Activated CD4-positive, alpha-beta T cell treated with anti-CD3 and anti-CD28 coated beads for 24 hours (primary cell): ENCODE measurements around the gene FAM107A.

Source experiments
- DNase-seq, 2 donors: peaks; one replicate each; pipeline ENCODE4 v3.0.0-alpha.2; 2020; ENCODE audit warnings: low read depth in 2 of 2

FAM107A gene, protein sequence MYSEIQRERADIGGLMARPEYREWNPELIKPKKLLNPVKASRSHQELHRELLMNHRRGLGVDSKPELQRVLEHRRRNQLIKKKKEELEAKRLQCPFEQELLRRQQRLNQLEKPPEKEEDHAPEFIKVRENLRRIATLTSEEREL

DNA sequence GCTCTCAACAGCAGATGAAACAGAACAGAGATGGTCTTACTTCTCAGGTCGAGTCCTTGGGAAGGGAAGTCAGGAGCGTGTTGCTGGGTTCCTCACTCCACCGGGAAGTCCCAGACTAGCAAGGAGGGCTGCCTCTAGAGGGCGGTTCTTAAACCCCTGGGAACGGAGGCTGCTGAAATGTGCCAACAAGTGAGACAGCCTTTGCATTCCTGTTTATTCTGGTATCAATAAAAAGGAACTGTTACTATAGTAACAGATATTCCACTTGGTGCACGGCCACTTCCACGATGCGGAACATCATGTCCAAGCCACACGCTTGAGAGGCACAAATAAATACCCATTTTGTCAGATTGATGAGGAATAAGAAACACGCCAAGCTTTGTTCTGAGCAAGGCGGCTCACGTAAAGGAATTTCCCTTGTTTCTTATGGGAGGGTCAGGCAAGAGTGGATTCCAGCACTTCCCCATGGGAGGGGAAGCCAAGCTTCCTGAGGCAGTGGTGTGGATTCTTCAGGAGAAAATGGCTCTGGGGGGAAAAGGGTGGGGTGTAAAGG lies at the start of gene FAM107A:
Gene FAM107A, minus strand, starts transcription at position 123 of the 553 bp plus-strand sequence. CDS start 7,531 bp downstream, outside the sequence.
- DNase-seq: no peak

DNA sequence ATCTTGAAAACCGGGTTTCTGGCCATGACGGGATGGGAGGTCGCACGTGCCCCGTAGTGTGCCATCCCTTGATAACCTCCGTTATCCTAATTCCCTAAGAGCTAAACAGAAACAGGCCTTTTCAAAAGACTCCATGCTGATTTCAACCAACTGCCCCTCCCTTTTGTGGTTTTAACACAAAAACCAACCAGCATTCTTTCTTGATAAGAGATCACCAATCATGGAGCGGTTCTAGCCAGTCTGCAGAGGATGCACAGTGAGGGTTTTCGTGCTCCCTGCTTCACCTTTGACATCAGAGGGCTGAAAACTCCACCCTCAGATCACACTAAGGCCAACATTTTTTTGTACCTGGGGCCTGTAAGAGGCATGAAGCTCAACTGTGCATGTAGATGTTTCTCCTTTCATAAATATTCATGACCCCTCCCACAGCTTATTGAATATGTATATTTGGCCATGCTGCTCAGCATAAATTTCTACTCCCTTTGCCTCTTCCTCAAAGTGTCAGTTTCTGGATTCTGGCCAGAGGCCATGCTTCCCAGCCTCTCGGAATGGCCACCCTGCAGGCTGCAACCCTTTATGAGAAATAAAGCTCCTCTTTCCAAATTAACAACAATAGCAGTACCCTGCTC lies 48.1 kb upstream of the FAM107A start:
- no peak for DNase-seq

DNA sequence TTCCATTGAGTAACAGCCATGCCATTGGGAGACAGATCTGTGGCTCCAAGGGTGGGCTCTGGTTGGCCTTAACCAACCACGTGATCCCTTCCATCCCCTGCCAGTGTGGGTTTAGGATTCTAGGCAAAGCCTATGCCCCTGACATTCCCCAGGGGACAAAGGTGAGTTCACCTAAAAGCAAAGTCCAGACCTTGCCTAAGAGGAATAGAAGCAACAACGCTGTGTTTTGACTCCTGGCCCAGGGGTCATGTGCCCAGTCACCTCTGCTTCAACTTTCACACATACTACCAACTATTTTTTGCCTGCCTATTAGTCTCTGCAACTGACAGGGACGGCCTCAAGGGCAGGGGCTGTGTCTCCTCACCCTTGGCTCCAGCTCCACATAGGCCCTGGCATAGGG lies 47.4 kb upstream of the FAM107A start:
- no peak for DNase-seq

DNA sequence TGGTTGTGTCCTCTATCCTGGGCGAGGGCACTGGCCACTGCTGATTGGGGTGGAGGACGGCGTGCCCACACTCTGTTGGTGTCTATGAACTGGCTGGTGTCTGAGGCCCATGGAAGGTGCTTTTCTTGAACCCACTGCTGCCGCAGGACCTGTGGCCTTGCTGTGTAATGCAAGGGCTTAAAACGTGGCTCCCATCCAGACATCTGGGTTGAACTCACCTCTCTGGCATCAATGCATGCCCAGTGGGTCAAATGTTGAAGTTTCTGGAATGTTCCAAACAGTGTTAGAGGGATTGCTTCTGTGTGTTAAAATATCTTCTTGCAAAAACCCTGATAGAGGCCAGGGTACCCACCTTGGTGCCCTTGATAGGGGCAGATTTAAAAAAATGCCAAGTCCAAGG lies 46.8 kb upstream of the FAM107A start:
- no peak for DNase-seq

DNA sequence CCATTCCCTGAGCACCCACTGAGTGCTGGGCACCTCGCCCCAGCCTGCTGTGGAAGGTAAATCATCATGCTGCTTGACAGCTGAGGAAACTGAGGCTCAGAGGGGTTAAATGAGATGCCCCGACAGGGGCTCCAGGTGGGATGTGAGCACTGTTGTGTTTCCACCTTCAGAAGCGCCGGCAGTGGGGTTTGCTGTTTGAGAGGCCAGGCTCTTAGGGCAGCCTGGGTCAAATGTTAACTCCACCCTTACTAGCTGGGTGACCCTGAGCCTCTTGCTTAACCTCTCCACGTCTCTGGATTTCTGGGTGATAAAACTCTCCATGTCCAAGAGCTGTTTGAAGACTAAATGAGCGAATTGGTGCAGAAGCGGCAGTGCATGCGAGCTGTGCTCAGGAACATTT lies 46.3 kb upstream of the FAM107A start:
- DNase-seq: no peak

DNA sequence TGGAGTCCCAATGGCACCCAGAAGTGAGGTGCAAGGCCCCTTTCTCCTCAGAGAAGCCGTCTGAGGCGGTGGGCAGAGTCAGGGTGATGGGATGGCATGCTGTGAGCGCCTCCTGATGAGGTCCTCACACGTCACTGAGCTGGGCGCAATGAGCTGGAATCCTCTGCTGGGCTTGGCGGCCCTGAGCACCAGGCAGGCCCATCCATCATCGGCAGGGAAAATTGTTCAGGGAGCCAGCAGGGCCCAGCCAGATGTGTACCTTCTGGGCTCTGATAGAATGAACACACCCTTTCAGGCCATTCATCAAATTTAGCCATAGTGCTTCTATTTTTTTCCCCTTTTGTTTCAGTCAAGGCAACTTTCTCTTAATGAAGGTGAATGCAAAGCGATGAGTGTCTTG lies 45.7 kb upstream of the FAM107A start:
- no peak for DNase-seq

DNA sequence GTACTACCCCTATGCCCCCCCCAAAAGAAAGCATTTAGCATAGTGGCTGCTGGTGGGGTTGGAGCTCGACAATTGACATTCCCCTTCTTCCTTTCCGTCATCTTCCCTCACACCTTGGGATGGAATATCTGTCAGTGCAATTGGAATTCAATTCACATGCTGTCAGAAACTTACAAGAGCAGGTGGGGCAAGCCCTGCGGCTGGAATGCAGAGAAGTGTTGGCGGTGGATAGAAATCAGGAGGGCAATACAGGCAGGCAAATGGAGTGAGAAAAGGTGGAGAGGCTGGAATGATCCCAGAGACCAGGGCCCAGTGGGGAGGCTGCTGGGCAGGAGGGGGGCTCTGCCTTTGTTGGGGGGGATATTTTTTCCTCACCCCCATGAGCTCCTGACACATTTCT lies 45.2 kb upstream of the FAM107A start:
- no peak for DNase-seq

DNA sequence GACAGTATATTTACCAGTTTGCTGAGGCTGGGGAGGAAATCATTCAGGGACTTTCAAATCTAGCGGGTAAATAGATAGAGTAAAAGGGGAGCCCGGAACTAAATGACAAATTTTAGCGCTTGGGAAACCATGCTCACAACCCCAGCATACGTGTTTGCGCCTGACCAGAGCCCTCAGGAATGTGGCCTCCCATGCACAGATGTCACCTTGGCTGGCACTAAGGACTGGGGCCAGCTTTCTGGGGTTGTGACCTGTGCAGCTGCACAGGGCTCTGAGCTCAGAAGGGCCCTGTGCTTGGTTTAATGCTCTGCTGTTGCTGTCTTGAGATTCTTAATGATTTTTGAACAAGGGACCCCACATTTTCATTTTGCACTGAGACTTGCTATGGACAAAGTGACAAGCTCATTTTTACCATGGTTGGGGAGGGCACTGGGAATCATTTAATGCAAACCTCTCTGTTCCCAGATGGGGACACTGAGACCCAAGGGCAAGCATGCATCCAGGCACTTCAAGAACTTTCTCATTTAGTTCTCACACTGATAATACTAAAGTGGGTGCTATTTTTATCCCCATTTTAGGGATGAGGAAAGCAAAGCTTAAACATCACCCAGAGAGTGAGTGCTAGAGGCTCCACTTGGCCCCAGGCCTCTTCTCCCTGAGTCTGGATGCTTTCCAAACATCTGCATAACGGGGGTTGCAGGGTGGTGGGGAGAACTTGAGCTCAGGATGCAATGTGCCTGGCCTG lies 44.1 kb upstream of the FAM107A start:
- DNase-seq: no peak

DNA sequence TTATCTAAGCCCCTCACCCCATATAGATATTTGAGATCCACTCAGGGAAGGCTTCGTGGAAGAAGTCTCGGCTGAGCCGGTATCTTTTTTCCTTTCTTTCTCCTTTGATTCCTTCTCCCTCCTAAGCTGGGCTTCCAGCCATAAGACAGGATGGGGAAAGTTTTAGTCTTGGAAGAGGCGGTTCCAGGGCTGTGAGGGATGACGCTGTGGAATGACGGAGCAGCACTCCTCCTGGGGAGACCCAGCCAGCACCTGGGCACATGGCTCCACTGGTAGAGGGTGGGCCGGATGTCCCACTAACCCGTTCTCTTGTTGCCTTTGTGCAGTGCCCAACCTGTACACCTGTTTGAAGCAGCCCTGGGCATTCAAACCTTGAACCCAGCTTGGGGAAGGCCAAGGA lies 43.2 kb upstream of the FAM107A start:
- DNase-seq: no peak

DNA sequence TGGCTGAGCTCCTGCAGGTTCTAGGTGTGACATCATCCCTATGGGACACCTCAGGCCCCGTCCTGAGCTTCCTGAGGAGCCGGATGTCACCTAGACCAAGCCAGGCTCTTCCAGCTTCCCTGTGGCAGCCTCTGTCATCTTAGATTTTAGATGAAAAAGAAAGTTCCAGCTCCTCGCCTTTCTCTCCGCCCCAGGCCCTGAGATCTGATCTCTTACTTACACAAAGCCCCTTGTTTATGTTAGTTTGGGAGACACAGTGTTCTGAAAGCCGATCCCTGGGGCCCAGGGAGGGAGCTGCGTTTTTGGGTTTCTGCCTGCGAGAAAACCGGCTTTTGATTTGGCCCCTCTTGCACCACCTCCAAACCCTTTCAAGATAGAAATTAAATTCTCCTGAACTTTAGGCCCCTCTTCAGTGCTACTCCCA lies 40.2 kb upstream of the FAM107A start:
- no peak for DNase-seq

DNA sequence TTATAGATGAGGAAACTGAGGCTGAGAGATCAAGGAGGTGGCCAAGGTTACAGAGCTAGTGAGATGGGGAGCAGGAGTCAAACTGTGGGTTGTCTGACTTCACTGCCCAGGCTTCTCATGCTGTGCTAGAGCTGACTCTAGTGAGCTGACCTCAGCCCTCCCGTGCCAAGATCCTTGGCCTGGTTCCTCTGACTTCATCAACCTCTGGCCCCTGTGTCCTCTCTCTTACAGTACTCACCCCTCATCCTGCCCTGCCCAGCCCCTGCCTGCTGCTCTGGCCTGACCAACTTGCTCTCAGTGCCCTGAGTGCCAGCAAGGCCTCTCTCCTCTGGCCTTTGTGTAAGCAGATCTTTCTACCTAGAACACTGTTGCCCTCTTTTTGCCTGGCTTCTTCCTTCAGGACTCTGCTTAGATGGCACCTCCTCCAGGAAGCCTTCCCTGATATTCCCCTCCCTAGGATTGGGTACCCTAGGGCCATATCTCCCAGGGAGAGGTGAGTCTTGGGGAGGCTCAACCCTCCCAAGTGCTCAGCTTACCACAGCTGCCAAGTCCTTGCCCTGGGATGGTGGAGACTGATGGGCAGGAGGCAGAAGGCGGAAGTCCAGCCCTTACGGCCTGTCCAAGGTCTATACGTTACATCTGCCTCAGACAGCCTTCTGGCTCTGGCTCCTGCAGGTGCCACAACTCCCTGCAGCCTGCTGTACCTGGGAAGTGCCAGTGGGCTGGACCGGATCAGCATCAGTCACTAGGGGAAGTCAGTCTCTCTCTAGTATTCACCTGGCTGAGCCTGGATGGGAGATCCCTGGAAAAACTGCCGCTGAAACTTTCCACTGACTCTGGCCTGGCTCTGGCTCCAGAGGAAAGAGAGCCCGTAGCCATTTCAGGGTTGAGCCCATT lies 36.3 kb upstream of the FAM107A start:
- no peak for DNase-seq

DNA sequence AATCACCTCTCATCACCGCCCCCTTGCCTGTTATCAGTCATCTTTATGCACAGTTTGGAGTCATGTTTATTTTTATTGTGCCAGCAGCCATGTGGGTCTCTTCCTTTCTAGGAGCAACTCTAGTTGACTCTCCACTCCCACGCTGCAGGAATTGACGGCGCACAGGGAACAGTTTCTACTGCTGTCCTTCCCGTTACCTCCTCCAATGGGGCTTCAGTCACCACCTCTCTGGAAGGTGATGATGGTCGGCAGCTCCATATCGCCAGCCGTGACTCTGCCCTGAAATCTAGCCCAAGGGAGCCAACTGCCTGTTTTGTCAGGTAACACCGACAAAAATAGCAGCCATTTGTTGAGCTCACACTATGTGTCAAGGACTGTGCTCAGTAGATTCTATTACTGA lies 35.6 kb upstream of the FAM107A start:
- DNase-seq: no peak

DNA sequence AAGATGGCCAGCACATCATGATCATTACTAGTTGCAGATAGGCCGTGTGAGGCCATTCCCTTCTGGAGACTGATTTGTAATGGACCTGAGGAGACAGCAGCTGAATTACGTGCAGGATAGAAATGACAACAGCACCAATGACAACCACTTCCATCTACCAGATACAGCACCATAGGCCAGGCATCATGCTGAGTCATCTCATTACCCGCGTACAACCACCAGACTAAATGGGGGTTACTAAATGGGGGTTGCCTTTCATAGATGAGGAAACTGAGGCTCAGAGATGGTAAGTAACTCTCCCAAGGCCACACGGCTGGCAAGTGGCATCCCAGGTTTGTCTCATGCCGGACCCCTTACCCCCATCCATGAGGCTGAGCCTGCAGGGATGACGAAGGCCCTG lies 32.8 kb upstream of the FAM107A start:
- DNase-seq: no peak

DNA sequence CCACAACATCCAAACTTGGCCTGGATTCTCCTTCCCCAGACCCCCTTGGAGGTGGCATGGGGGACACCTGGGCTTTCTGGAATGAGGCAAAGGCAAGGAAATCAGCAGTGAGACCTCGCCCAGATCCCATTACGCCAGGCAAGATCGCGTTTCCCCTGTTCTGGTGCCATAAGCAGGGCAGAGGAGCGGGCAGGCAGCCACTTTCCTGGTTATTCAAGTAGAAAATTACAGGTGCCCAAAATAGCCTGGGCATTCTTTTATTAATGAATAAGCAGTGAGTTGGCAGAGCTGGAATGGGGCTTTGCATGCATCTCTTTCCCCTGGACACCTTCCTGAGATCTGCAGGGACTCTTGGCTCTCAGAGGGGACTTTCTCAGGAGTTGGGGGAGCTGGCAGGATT lies 31.5 kb upstream of the FAM107A start:
- no peak for DNase-seq

DNA sequence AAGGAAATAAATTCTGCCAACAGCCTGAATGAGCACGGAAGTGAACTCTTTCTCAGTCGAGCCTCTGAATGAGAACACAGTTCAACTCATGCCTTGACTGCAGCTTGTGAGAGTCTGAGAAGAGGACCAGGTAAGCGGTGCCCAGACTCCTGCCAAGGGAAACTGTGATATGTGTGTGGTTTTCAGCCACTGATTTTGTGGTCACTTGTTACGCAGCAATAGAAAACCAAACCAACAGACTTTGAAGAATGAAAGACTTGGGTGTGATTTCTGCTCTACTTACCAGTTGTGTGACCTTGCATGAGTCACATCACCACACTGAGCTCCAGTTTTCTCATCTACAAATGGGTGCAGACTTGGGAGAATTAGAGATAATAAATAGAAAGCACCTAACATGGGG lies 30.6 kb upstream of the FAM107A start:
- no peak for DNase-seq

DNA sequence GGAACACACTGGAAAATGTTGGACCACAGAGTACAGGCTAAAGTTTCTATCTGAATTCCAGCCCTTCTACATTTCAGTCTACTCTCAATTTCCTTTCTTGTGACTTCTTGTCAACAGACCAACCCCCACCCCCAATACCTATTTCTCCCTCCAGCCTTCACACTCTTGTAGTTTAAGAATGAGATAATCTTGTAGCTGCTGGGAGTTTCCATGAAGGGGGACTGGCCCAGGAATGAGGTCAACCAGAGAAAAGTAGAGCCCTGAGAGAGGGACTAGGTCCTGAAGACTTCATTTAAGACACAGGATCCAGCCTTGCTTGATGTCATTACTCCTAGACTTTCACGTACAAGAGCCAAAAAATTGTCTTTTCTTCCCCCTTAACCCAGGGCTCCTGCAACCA lies 29.5 kb upstream of the FAM107A start:
- DNase-seq: no peak

DNA sequence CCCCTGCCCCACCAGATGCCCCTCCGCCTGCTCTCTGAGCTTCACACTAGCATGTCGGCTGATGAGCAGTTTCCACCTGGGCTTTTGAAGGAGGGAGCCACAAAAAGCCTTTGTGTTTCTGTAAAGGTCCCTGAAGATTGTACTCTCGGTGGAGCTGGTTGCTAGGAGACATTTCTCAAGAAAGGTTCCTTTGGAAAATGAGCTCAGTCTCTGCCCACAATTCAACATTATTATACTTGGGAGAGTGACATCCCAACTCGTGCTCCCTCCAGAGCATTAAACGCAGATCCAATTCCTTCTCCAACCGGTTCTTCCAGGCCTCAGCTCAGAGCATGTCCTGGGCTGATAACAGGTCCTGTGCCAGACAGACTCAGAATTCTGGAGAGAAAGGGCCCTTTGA lies 26.8 kb upstream of the FAM107A start:
- no peak for DNase-seq

DNA sequence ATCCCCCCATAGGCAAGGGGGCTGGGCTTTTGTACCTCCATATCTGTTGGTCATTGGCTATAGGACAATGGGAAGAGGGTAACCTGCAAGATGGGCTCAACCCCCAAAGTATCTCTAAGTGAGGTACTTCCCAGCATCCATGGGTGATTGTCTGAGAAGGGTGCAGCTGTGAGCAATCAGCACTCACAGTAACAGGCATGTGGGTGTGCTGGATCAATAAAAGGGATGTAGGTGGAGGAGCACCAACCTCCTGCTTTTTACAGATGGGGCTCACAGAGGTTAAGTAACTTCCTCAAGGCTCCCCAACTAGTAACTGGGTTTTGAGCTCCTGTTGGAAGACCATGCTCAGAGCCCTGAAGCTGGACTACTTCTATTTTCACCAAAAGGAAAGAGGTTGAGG lies 26.4 kb upstream of the FAM107A start:
- DNase-seq: no peak

DNA sequence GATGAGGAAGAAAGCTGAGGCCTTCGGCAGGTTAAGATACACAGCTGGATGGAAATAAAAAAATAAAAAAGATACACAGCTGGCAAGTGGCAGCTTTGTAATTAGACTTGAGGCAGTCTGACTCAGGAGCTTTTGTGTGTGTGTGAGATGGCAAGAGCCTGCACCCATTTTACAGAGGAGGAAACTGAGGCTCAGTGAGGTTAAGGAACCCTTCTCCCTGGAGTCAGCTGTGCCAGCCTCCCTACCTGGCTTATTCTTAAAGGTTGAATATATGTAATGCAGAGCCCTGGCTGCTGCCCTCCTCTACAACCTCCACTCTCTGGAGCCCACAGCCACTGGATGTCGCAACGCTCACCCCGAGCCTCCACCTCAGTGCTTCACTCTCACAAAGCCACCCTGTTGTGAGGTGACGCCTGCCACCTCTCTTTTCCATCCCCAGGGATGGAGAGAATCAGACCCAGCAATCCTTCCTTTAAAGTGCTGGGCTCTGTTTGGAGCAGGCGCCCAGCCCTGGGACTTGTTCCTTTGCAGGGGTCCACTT lies 20.6 kb upstream of the FAM107A start:
- no peak for DNase-seq

DNA sequence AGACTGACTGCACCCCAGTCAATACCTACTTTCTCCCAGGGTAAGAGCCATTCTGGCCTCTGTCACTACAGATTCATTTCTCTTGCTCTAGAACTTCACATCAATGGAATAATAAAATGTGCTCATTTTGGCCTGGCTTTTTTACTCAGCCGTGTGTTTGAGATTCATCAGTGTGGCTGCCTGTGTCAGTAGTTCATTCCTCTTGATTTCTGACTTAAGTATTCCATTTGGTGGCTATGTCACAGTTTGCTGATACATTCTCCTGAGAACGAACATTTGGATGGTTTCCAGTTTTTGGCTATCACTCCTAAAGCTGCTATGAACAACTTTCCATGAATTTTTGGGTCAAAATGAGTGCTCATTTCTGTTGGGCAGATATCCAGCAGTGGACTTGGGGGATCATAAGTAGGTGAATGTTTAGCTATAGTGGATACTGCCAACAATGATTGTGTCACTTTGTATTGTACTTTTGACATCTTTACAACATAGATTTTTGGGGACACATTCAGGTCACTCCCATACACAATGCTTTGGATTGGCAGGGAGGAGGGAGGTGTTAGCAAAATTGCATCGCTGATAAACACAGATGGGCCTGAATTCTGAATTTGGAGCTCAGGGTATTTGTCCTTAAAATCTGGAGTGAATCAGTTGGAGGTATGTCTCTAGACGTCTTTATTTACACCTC lies 19.8 kb upstream of the FAM107A start:
- DNase-seq: no peak

DNA sequence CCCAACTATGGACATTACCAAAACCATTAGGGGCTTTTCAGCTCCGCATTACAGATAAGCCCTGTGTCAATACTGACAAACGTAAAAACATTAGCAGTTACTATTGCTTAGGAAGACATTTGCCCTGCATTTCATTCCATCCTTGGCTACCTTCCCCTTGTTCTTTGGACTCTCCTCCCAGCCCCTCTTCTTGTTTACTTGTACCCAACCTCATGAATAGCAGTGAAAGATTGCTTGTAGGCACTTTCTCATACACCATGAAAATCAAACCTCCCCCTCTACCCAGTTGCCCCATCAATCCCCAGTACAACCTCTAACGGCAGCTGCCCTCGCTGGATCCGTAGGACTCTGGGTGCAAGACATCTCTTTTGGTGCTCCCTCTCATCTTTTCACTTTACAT lies 16.9 kb upstream of the FAM107A start:
- no peak for DNase-seq
